Kidney (tissue), 14 donors: ENCODE data around the gene UTP4. TPM values are rescaled to one million over a fixed set of nuclear protein-coding genes. Genes with fewer than 3 reads are reported as not detected.

ENCODE experiments used
- DNase-seq, 5 donors: peaks; one replicate each; pipeline ENCODE4 v3.0.0-alpha.2; 2013 to 2020
- FAIRE-seq: peaks from 2 replicates; lab custom pipeline; 2012; peaks lifted over from hg19 to GRCh38; lab: Jason Lieb, UNC
- H3K27ac ChIP-seq, 2 donors: one replicate each; pipeline ENCODE4 v1.7.0; 2013; ENCODE audit warnings: low read depth in 2 of 2, low read length in 2 of 2, inconsistent platforms in 1 of 2
- H3K27me3 ChIP-seq: one replicate; pipeline ENCODE4 v1.7.1; 2013; ENCODE audit warnings: low read length, inconsistent platforms; ENCODE audit not compliant: control insufficient read depth, insufficient read depth
- H3K36me3 ChIP-seq, 3 donors: one replicate each; pipeline versions ENCODE4 v1.7.0 to v1.7.1; 2013; ENCODE audit warnings: low read length in 3 of 3, control low read depth in 1 of 3, inconsistent platforms in 1 of 3; ENCODE audit not compliant: insufficient read depth in 3 of 3, control insufficient read depth in 2 of 3
- H3K4me1 ChIP-seq, 3 donors: one replicate each; pipeline versions ENCODE4 v1.7.0 to v1.7.1; 2013; ENCODE audit warnings: low read length in 3 of 3, inconsistent platforms in 1 of 3, low read depth in 1 of 3; ENCODE audit not compliant: control insufficient read depth in 2 of 3, insufficient read depth in 2 of 3
- H3K4me3 ChIP-seq, 3 donors: one replicate each; pipeline versions ENCODE4 v1.7.0 to v1.8.1; 2013; ENCODE audit warnings: low read length in 3 of 3, control low read depth in 1 of 3, inconsistent platforms in 1 of 3
- H3K9ac ChIP-seq, 3 donors: one replicate each; pipeline versions ENCODE4 v1.7.0 to v1.7.1; 2013; ENCODE audit warnings: low read length in 3 of 3, control low read depth in 1 of 3, inconsistent platforms in 1 of 3
- H3K9me3 ChIP-seq, 3 donors: one replicate each; pipeline versions ENCODE4 v1.7.0 to v1.7.1; 2013; ENCODE audit warnings: low read length in 3 of 3, control low read depth in 1 of 3, inconsistent platforms in 1 of 3; ENCODE audit not compliant: control insufficient read depth in 2 of 3, insufficient read depth in 1 of 3
- intact Hi-C: fragments of 100-400 bp; cut with DNase I; formaldehyde crosslinking; loops from one replicate; pipeline ENCODE4 v1.11.1; 2022
- polyA plus RNA-seq: library from polyadenylated mRNA; stranded (reverse); fragments of 350-450 nt; fragmentation: Illumina TruSeq; extraction: RNeasy Lipid Tissue Mini Kit (QIAGEN cat#74804); gene quantifications from one replicate; pipeline ENCODE4 v1.2.3, GENCODE V29; 2014; ENCODE audit warnings: low read depth, low replicate concordance; ENCODE audit not compliant: insufficient read depth
- total RNA-seq: library from RNA; stranded (reverse); fragmentation: NEBNext Ultra II Directional; extraction: Animal tissue kit (Norgen Biotek cat#: 25700); gene quantifications from one replicate; pipeline ENCODE4 v1.2.1, GENCODE V29; 2021
- TF ChIP-seq, protein P1 (sequence below): IDR thresholded peaks from 3 replicates; pipeline ENCODE4 v1.5.1; 2012; ENCODE audit warnings: mild to moderate bottlenecking, moderate library complexity, borderline replicate concordance; ENCODE audit not compliant: insufficient read depth; ENCODE audit errors: extremely low read depth
- donor health status: control.
- donor health status: control.
- donor health status: control.
- donor health status: control.
- donor health status: control.
- donor health status: DM: yes; HTN: yes; CAD: no.
- donor health status: Normal renal cell carcinoma (clear cell type).

UTP4 gene
- total and polyA plus RNA-seq, 2 donors from 2014 or later = 41.7 to 57.2 TPM

DNA sequence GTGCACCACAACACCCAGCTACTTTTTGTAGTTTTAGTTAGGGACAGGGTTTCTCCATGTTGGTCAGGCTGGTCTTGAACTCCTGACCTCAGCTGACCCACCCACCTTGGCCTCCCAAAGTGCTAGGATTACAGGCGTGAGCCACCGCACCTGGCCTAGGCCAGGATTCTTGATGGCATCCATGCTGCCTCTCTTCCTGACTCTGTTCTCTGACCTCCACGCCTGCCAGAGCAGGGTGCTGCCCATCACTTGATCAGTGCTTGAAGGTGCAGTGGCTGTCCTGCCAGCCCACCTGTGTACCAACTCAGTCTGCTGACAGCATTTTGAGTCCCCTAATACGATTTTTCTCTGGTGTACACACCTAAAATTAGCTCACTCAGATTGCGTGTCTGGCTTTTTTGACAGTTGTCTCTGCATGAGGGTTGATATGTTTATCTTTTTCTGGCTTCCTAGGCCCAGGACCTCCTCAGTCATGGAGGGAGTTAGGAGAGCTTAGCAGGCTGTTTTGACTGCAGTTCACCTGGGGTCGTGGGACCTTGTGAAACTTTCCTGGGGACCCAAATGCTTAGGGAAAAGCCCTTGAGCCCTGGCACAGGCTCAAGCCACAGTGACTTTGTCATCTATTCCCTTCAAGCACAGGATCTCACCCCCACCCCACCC is 21.1 kb upstream of the UTP4 start:
- Histone ChIP-seq H3K9me3 (no peaks in the 10 kb centered on the region), H3K9ac (no peak overlapping the region), H3K36me3 (peaks cover 0 to 17% (median 2%) of the 10 kb centered on the region in 3 donors), H3K4me3 (no peak overlapping the region), H3K27ac (no peak overlapping the region), H3K27me3 (no peaks in the 10 kb centered on the region), H3K4me1 (peaks cover 0 to 18% (median 12%) of the 10 kb centered on the region in 3 donors)
- FAIRE-seq (no peak), DNase-seq (no peak)
- intact Hi-C loops = no loop called here
- TF ChIP-seq, protein P1, sequence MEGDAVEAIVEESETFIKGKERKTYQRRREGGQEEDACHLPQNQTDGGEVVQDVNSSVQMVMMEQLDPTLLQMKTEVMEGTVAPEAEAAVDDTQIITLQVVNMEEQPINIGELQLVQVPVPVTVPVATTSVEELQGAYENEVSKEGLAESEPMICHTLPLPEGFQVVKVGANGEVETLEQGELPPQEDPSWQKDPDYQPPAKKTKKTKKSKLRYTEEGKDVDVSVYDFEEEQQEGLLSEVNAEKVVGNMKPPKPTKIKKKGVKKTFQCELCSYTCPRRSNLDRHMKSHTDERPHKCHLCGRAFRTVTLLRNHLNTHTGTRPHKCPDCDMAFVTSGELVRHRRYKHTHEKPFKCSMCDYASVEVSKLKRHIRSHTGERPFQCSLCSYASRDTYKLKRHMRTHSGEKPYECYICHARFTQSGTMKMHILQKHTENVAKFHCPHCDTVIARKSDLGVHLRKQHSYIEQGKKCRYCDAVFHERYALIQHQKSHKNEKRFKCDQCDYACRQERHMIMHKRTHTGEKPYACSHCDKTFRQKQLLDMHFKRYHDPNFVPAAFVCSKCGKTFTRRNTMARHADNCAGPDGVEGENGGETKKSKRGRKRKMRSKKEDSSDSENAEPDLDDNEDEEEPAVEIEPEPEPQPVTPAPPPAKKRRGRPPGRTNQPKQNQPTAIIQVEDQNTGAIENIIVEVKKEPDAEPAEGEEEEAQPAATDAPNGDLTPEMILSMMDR = no peak

DNA sequence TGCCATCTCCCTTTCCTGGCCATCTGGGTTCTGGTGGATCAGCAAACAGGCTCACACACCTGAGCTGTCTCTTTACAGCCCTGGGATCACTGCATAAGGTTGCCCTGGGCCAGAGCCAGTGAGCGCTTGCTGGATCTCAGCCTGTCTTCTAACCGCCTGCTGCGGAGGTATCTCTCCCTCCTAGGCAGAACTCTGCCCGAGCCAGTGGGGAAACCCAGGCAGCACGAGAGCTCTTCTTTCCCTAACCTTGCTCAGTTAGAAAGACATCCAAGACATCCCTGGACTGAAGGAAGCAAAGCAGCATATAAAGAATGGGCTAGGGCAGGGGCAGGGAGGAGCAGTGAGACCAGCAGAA is 20.6 kb upstream of the UTP4 start:
- no peak for FAIRE-seq
- no peaks in the 10 kb centered on the region for H3K27me3 ChIP-seq
- H3K27ac ChIP-seq = no peak overlapping the region
- peaks cover 0 to 17% (median 2%) of the 10 kb centered on the region in 3 donors for H3K36me3 ChIP-seq
- H3K4me1 ChIP-seq = peaks cover 0 to 17% (median 17%) of the 10 kb centered on the region in 3 donors
- no peak overlapping the region for H3K4me3 ChIP-seq
- no peaks in the 10 kb centered on the region for H3K9me3 ChIP-seq
- intact Hi-C loops = no loop called here
- TF ChIP-seq, protein P1 = no peak
- no peak for DNase-seq
- no peak overlapping the region for H3K9ac ChIP-seq

DNA sequence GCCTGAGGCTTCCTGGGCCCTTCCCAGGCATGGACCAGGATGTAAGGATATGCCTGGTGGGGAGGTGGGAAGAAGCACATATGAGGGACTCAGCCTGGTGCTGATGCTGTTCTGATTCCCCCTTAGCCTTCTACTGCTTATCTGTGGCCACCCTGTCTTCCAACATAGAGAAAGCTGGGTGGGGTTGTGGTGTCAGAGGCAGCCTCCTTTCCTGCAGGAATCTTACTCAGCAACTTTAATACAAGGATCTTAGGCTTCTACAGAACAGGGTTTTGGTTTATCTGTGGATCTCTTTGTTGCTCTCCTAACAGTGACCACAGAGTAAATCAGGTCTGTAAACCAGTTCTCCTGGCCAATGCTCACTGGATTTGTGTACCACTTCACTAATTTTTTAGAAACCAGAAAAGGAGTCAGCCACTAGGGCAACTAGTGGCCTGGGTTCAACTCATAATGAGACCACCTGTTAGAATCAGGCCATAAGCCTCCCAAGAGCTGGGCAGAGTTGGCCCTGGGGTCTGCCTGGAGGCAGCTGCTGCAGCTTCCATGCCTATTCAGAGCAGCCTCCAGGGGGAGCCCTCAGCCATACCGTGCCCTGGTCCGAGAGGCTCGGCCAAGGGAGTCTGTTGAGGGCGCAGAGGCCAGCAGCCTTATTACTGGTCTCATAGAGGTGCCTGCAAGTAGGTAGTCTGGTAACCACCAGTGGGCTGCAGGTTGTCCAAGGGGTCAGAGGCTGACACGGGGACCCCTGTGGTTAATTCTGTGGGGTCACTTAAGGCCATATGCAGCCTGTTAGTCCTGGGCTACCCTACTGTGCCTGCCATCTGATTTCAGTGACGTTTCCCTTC is 19.9 kb upstream of the UTP4 start:
- intact Hi-C loops = no loop called here
- Histone ChIP-seq H3K27me3 (no peaks in the 10 kb centered on the region), H3K9me3 (no peaks in the 10 kb centered on the region), H3K27ac (no peak overlapping the region), H3K9ac (no peak overlapping the region), H3K4me1 (peaks cover 0 to 18% (median 11%) of the 10 kb centered on the region in 3 donors), H3K4me3 (no peak overlapping the region), H3K36me3 (peaks cover 0 to 17% (median 2%) of the 10 kb centered on the region in 3 donors)
- TF ChIP-seq, protein P1 = peak; percentile 62
- DNase-seq (peak; percentile 37 to 79 (median 52)), FAIRE-seq (no peak)
